Body of pancreas (tissue), 4 donors: Measurements from ENCODE around the gene CEP290. TPM values are rescaled to one million over a fixed set of nuclear protein-coding genes. Genes with fewer than 3 reads are reported as not detected.

Source experiments
- ATAC-seq: fragments of 150-250 bp; one replicate; pipeline ENCODE4 v1.9.1; 2016
- DNase-seq, 4 donors: peaks; one replicate each; pipeline ENCODE4 v3.0.0-alpha.2; 2019
- H3K27ac ChIP-seq, 4 donors: fragments of 200-600 bp; sonication (generic); 1 replicate in 3 of 4; 2 replicates in 1 of 4; pipeline versions ENCODE4 v1.5.1 to v1.6.1; 2016 to 2019; ENCODE audit warnings: mild to moderate bottlenecking in 1 of 4, mixed read lengths in 1 of 4, moderate library complexity in 1 of 4
- H3K27me3 ChIP-seq, 2 donors: fragments of 200-600 bp; sonication (generic); one replicate each; pipeline ENCODE4 v1.6.0; 2016; ENCODE audit warnings: mild to moderate bottlenecking in 1 of 2
- H3K36me3 ChIP-seq, 2 donors: fragments of 200-600 bp; sonication (generic); replicated peaks in 1 of 2; 2 replicates each; pipeline ENCODE4 v1.5.1; 2016; ENCODE audit warnings: low read depth in 2 of 2; ENCODE audit not compliant: insufficient read depth in 1 of 2
- H3K4me1 ChIP-seq: fragments of 200-600 bp; sonication (generic); one replicate; pipeline ENCODE4 v1.6.0; 2016
- H3K4me3 ChIP-seq, 2 donors: fragments of 200-600 bp; sonication (generic); 1 replicate in 1 of 2; 2 replicates in 1 of 2; pipeline ENCODE4 v1.5.1; 2016 to 2019
- H3K9me3 ChIP-seq, 3 donors: fragments of 200-600 bp; sonication (generic); 1 replicate in 2 of 3; 2 replicates in 1 of 3; pipeline ENCODE4 v1.5.1; 2016
- POLR2A ChIP-seq, 3 donors: fragments of 450-650 bp; IDR thresholded peaks; one replicate each; pipeline ENCODE4 v1.6.1; 2016; ENCODE audit warnings: antibody characterized with exemption in 3 of 3, mild to moderate bottlenecking in 2 of 3
- WGBS, 2 donors: methylation state at CpG; one replicate each; pipeline ENCODE4 v1.1.5; 2017; 5-methylcytosine and 5-hydroxymethylcytosine counted together
- intact Hi-C: fragments of 100-400 bp; cut with DNase I; formaldehyde crosslinking; loops from one replicate; pipeline ENCODE4 v1.15.1; 2023
- total RNA-seq, 2 donors: library from RNA; depleted of rRNA; stranded (reverse); fragments of >200 nt; gene quantifications; one replicate each; pipeline ENCODE4 v1.1.0, GENCODE V29; 2016
- TF ChIP-seq, protein P1 (sequence below), 7 experiments: fragments of 450-650 bp in 4 of 7; fragments of 200-600 bp in 3 of 7; sonication (generic) in 3 of 7; IDR thresholded peaks; one replicate each; pipeline ENCODE4 v1.5.1; 2016 to 2019; ENCODE audit warnings: antibody characterized with exemption in 7 of 7

CEP290 gene
- total RNA-seq, 2 donors from 2014 or later: 20.4 to 22.6 TPM

DNA sequence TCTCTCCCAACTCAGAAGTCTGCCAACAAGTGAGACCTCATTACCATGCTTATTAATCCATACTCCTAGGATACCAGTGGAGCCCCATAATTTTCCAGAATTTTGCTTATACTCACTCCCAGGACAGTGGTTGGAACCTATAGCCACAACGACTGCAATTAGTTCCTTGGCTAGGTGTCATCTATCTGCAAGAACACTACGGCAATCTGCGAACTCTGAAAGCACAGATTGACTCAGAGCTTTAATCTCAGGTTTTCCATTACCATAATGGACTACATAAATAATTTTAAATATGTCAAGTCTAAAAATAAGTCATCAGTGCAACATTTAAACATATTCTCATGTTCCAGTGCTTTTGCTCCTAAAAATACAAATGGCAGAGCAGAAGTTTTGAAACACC, 33.7 kb upstream of the CEP290 start:
- WGBS, 2 donors: 95% methylated on average over 3 of the region's 3 CpGs
- ATAC-seq: no peak
- Histone ChIP-seq H3K36me3 (peaks cover 0 to 6% of the 10 kb centered on the region in 2 donors), H3K27me3 (no peaks in the 10 kb centered on the region), H3K27ac (no peak overlapping the region), H3K9me3 (no peaks in the 10 kb centered on the region), H3K4me1 (no peaks in the 10 kb centered on the region), H3K4me3 (no peak overlapping the region)
- TF ChIP-seq, protein P1, sequence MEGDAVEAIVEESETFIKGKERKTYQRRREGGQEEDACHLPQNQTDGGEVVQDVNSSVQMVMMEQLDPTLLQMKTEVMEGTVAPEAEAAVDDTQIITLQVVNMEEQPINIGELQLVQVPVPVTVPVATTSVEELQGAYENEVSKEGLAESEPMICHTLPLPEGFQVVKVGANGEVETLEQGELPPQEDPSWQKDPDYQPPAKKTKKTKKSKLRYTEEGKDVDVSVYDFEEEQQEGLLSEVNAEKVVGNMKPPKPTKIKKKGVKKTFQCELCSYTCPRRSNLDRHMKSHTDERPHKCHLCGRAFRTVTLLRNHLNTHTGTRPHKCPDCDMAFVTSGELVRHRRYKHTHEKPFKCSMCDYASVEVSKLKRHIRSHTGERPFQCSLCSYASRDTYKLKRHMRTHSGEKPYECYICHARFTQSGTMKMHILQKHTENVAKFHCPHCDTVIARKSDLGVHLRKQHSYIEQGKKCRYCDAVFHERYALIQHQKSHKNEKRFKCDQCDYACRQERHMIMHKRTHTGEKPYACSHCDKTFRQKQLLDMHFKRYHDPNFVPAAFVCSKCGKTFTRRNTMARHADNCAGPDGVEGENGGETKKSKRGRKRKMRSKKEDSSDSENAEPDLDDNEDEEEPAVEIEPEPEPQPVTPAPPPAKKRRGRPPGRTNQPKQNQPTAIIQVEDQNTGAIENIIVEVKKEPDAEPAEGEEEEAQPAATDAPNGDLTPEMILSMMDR (IDR thresholded peaks at IDR 0.05): no peak
- no peak for TF ChIP-seq POLR2A (IDR thresholded peaks at IDR 0.05)
- DNase-seq: no peak
- intact Hi-C loops: no loop called here

DNA sequence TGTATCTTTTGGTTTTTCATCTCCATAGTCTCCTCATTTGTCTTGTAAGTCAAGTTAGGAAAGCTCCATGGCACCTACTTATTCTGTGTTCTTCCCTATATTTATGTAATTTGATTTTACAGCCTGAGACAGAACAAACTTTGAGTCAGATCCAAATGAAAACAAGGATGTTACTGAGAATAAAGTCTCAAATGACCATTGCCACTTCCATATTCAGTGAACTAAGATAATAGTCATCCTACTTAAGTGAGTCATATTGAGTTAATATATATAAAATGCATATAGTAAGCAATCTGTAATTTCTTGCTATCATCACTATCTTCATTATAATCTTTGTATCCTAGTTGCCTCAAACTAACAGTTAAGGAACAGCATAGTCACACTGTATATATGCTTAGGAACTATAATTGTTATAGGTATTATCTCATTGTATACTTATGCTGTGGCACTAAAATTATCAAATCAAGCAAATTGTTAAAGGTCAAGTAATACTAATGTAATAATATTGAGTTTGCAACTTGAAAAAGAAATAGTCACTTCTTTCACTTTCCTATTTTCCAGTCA, 31.0 kb upstream of the CEP290 start:
- H3K36me3 ChIP-seq: peaks cover 0 to 9% of the 10 kb centered on the region in 2 donors
- no peaks in the 10 kb centered on the region for H3K4me1 ChIP-seq
- TF ChIP-seq POLR2A (IDR thresholded peaks at IDR 0.05): no peak
- H3K27me3 ChIP-seq: no peaks in the 10 kb centered on the region
- intact Hi-C loops: no loop called here
- ATAC-seq (no peak), DNase-seq (no peak)
- H3K4me3 ChIP-seq: no peak overlapping the region
- H3K27ac ChIP-seq: no peak overlapping the region
- H3K9me3 ChIP-seq: no peaks in the 10 kb centered on the region

DNA sequence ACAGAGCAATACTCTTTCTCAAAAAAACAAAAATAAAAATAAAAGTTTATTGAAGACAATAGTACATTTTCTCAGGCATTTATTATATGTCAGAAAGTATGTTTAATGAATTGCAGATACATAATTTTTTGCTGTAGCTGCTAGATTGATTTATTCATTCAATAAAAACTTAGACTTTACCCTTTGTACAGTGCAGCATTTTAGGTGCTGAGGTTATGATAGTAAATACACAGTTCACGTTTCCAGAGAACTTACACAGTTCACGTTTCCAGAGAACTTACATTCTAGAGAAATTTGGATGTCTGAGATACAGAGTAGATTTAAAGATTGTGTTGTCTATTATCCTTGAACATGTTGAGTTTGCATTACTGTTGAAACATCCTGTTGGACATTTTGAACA, 25.5 kb upstream of the CEP290 start:
- WGBS, 2 donors: 97 to 99% methylated on average over 2 of the region's 2 CpGs
- ATAC-seq: no peak

DNA sequence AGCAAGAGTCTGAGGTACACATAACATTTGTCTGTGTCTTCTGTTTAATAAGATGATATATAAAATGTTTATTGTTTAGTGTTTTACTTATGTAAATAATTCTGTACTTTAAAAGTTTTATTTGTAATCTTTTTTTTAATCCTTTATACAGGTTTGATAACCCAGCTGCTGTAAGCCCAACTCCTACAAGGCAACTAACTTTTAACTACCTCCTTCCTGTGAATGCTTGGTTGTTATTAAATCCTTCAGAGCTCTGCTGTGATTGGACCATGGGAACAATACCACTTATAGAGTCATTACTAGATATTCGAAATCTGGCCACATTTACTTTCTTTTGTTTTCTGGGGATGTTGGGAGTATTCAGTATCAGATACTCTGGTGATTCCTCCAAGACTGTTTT, 24.3 kb upstream of the CEP290 start:
- TF ChIP-seq, protein P1 (IDR thresholded peaks at IDR 0.05): no peak
- no peak for TF ChIP-seq POLR2A (IDR thresholded peaks at IDR 0.05)
- no peak for DNase-seq
- ATAC-seq: no peak
- 83 to 85% methylated on average over 1 of the region's 1 CpG for WGBS, 2 donors
- intact Hi-C loops: no loop called here
- H3K9me3 ChIP-seq: no peaks in the 10 kb centered on the region
- H3K27me3 ChIP-seq: no peaks in the 10 kb centered on the region
- H3K4me1 ChIP-seq: no peaks in the 10 kb centered on the region
- H3K27ac ChIP-seq: no peak overlapping the region
- H3K4me3 ChIP-seq: no peak overlapping the region
- peaks cover 0 to 4% of the 10 kb centered on the region in 2 donors for H3K36me3 ChIP-seq

More for the DNA sequence above, 25.5 kb upstream of the CEP290 start:
- Histone ChIP-seq H3K27me3 (no peaks in the 10 kb centered on the region), H3K9me3 (no peaks in the 10 kb centered on the region), H3K27ac (no peak overlapping the region), H3K4me3 (no peak overlapping the region), H3K36me3 (peaks cover 0 to 4% of the 10 kb centered on the region in 2 donors), H3K4me1 (no peaks in the 10 kb centered on the region)
- intact Hi-C loops: no loop called here
- DNase-seq: no peak
- TF ChIP-seq, protein P1 (IDR thresholded peaks at IDR 0.05): no peak
- no peak for TF ChIP-seq POLR2A (IDR thresholded peaks at IDR 0.05)

DNA sequence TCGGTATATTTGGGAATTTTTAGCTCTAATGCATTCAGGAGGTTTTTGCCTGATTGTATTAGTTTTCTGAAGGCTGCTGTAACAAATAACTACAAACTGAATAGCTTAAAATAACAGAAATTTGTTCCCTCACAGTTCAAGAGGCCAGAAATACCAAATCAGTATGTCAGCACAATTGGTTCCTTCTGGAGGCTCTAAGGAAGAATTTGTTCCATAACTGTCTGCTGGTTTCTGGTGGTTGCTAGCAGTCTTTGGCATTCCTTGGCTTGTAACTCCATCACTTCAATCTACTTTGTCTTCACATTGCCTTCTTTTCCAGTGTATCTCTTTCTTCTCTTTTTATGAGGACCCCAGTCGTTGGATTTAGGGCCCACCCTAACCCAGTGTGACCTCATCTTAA, 21.5 kb upstream of the CEP290 start:
- ATAC-seq (no peak), DNase-seq (no peak)
- no peaks in the 10 kb centered on the region for H3K27me3 ChIP-seq
- no peaks in the 10 kb centered on the region for H3K4me1 ChIP-seq
- no peak overlapping the region for H3K4me3 ChIP-seq
- 91 to 92% methylated on average over 2 of the region's 2 CpGs for WGBS, 2 donors
- no peak overlapping the region for H3K27ac ChIP-seq
- H3K9me3 ChIP-seq: no peaks in the 10 kb centered on the region
- peaks cover 0 to 2% of the 10 kb centered on the region in 2 donors for H3K36me3 ChIP-seq
- TF ChIP-seq, protein P1 (IDR thresholded peaks at IDR 0.05): no peak
- intact Hi-C loops: no loop called here
